AG09319 (cell line): ENCODE results near the gene PIANP.

Experiments used
- DNase-seq: peaks from one replicate; pipeline ENCODE4 v3.0.0-alpha.2; 2010; ENCODE audit warnings: low read depth; ENCODE audit errors: extremely low read depth
- TF ChIP-seq, protein P1 (sequence below): IDR thresholded peaks from 2 replicates; pipeline ENCODE4 v1.5.1; 2011; ENCODE audit warnings: low read depth, mild to moderate bottlenecking, inconsistent platforms, low read length, moderate library complexity

Gene PIANP

DNA sequence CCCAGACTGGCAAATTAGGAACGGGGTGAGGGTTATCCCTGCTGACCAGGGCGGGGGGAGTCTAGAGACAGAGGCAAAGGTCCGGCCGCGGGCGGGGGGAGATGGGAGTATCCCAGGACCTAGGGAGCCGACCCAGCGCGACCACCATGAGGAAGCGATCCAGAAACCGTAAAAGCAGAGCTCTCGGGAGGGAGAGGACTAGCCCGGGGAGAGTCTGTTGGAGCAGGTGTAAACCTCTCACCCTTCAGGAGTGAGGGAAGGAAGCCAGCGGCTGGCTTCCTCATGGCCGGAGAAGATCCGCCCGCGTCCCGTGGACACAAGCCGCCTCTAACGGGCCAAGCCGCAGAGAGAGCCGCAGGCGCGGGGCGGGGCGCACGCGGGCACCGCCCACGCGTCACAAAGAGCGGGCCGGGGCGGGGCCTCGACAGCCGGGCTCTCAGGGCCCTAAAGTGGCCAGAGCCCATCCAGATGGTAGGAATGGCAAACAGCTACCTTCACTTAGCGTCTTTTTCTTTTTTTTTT, 53.5 kb downstream of the PIANP start, which contains the start of gene ACRBP:
ACRBP (minus strand) TSS at position 350 of the 522 bp plus-strand sequence; CDS start at position 284, 66 bp downstream.
- TF ChIP-seq, protein P1, sequence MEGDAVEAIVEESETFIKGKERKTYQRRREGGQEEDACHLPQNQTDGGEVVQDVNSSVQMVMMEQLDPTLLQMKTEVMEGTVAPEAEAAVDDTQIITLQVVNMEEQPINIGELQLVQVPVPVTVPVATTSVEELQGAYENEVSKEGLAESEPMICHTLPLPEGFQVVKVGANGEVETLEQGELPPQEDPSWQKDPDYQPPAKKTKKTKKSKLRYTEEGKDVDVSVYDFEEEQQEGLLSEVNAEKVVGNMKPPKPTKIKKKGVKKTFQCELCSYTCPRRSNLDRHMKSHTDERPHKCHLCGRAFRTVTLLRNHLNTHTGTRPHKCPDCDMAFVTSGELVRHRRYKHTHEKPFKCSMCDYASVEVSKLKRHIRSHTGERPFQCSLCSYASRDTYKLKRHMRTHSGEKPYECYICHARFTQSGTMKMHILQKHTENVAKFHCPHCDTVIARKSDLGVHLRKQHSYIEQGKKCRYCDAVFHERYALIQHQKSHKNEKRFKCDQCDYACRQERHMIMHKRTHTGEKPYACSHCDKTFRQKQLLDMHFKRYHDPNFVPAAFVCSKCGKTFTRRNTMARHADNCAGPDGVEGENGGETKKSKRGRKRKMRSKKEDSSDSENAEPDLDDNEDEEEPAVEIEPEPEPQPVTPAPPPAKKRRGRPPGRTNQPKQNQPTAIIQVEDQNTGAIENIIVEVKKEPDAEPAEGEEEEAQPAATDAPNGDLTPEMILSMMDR = no peak
- peak; percentile 16 for DNase-seq

DNA sequence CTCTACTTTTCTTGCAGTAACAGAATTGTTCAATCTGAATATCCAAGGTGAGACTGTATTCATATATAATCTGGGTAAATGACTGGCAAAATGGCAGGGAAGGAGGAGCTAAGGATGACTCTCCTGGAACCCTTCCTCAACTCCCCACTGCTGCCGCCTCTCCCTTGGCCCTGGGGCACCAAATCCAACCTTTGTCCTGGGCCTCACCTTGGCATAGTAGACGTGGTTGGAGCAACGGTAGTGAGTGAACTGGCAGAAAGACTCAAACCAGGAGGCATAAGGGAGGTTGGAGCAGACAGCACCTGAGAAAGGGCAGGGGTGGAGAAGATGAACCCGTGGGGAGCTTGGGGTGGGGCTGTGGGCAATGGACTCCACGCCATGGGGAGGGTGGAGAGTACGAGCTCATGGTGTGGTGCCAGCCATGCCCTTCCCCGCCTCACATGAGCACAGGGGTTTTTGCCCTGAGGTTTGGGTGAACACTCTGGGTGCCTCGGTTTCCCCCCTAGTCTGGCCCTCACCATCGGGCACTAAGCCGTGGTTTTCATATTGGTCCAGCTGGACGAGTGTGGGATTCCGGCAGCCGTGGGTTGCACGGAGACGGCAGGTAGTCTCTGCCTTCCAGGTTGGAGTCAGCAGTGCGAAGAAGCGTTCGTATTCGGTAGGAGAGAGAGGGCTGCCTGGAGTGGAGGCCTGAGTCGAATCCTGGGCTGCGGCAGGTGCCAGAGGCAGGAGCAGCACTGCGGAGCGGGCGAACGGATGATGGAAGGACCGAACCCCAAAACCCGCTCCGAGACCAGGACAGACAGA, 54.1 kb downstream of the PIANP start:
- TF ChIP-seq, protein P1 = no peak
- no peak for DNase-seq

DNA sequence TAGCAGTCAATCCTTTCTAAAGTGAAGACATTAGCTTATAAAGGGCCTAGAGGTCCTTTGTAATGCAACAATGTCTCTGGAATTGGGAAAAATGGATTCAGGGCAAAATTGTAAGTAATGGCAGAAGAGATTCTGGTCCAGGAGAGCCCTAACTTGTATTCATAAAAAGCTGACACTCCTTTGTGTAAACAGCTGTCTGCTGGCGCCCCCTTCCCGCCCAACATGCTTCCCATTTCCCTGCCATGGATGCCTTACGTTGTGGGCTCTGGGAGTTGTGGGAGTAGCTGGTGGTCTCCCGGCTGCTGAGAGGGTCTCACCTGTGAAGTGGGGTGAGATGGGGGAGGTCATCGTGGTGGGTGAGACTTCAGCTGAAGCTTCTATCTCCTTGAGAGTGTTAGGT, 55.7 kb downstream of the PIANP start:
- TF ChIP-seq, protein P1 = peak; percentile 14
- DNase-seq = no peak

DNA sequence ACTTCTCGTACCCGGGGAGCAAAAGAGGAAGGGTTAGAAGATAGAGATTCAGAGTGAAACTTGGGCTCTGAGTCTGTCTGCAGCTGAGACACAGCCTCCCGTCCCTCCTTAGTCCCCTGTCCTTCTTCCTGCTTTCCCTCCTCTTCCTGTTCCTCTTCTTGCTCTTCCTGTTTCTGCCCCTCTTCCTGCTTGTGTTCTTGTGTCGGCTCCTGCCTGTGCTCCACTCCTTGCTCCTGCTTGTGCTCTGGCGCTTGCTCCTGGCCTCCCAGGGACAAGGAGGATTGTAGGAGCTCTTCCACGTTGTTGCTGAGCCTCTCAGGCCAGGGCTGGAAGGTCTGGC, 56.4 kb downstream of the PIANP start:
- TF ChIP-seq, protein P1 = no peak
- DNase-seq = no peak
